NCI-H146 treated with DMSO at 0.1 percent for 48 hours (cell line): ENCODE results near the gene FAM229A.

Experiments used
- DNase-seq: peaks from one replicate; lab custom pipeline; 2025; ENCODE audit not compliant: unreplicated experiment; lab: John Stamatoyannopoulos, UW

The FAM229A gene

GRCh38 chr1:32332290-32333079 is 29.8 kb downstream of the FAM229A start:
- DNase-seq: no peak

- DNase-seq: no peak
Measured at GRCh38 chr1:32331549-32331948, 30.7 kb downstream of the FAM229A start.

GRCh38 chr1:32330558-32331151 is 31.6 kb downstream of the FAM229A start:
- DNase-seq: no peak

DNA sequence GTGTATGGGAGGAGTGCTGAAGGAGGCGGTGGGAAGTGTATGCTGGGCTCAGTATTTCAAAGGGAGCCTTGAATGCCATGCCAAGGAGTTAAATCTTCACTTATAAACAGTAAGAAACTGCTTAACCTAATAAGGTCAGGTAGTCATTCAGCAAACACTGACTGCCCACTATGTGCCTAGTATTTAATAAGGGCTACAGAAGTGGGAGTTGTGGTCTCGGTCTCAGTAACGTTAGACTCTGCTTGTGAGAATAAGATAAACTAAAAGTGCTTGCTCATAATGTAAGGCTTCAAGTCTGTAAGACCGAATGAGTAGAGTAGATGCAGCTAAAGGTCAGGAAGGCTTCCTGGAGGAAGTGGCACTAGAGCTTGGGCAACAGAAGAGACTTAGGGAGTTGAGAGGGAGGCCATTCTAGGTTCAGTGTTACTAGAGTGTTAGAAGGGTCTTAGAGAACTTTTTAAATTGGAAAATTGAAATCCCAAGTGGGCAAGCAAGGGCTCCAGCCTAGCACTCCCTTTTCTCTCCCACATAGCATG is 32.3 kb downstream of the FAM229A start:
- DNase-seq: no peak

GRCh38 chr1:32327204-32327603 is 35.1 kb downstream of the FAM229A start:
- no peak for DNase-seq

- no peak for DNase-seq
Measured at GRCh38 chr1:32321712-32322291, 40.5 kb downstream of the FAM229A start.

GRCh38 chr1:32318127-32318869 is 44.0 kb downstream of the FAM229A start:
- DNase-seq: no peak

GRCh38 chr1:32316903-32317277 is 45.4 kb downstream of the FAM229A start:
- DNase-seq: no peak

DNA sequence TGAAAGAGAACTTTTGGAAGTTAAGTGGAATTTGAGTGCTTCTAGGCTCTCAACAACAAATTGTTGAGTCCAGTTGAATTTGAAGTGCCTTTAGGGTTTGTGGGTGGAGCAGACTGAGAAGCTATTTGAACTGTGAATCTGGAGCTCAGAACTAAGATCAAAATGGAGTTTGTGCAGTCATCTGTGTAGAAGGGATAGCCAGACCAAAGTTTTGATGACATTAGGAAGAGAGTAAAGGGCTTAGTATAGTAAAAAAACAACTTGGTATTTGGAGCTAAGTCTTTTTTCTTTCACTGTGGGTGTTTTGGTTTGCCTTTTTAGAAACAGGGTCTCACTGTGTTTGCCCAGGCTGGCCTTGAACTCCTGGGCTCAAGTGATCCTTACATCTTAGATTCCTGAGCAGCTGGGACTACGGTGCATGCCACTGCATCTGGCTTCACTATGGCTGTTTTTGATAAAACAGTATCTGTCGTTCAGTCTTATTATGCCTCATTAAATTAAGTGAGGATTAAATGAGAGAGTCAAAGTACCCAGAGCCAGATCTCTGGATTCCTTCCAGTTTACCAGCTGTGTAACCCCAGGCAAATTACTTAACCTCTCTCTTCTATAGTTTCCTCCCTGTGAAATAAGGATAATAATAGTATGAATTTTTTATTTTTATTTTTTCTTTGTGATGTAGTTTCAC is 50.4 kb downstream of the FAM229A start:
- no peak for DNase-seq
